GM12892 (cell line): ENCODE data around the gene ZP3.

Source experiments
- POLR2A ChIP-seq: IDR thresholded peaks from 2 replicates; pipeline ENCODE4 v1.6.1; 2011; ENCODE audit warnings: low read depth, low read length, control low read depth
- POLR2AphosphoS5 ChIP-seq: IDR thresholded peaks from 2 replicates; pipeline ENCODE4 v1.6.1; 2011; ENCODE audit warnings: low read depth, low read length, control low read depth
- TAF1 ChIP-seq: IDR thresholded peaks from 2 replicates; pipeline ENCODE4 v1.6.1; 2011; ENCODE audit warnings: low read depth, mild to moderate bottlenecking, control low read depth, low read length, borderline replicate concordance

DNA sequence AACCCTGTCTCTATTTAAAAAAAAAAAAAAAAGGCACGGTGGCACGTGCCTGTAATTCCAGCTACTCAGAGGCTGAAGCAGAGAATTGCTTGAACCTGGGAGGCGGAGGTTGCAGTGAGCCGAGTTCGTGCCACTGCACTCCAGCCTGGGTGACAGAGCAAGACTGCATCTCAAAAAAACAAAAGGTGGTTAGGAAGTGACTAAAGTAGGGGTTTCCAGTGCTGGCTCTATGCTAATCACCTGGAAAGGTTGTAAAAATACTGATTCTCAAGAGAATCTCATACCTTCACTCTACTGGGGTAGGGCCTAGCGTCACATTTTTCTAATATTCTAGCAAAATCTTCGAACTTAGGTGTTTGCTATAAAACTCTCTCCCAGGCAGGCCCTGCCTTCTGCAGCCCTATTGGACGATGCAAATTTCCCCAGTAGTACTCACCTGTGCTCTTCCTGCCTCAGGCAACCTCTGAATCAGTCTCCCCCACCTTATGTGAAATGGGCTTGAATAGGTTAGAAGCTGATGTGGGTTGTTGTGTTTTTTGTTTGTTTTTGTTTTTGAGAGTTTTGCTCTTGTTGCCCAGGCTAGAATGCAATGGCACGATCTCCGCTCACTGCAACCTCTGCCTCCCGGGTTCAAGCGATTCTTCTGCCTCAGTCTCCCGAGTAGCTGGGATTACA lies 3.5 kb downstream of the ZP3 start:
- TF ChIP-seq TAF1 (no peak), POLR2AphosphoS5 (no peak), POLR2A (no peak)
